WI38 (cell line): ENCODE results near the gene SPSB2.
A peak's percentile ranks its signal among the peaks of the same experiment; 100 is the strongest.

Source experiments
- H3K4me3 ChIP-seq: 2 replicates; pipeline ENCODE4 v1.5.1; 2011; ENCODE audit warnings: low read depth, mild to moderate bottlenecking, control low read depth, low read length
- CTCF ChIP-seq: IDR thresholded peaks from 2 replicates; pipeline ENCODE4 v1.5.1; 2012; ENCODE audit warnings: low read depth, mild to moderate bottlenecking, control low read depth, low read length

Gene SPSB2, protein sequence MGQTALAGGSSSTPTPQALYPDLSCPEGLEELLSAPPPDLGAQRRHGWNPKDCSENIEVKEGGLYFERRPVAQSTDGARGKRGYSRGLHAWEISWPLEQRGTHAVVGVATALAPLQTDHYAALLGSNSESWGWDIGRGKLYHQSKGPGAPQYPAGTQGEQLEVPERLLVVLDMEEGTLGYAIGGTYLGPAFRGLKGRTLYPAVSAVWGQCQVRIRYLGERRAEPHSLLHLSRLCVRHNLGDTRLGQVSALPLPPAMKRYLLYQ

DNA sequence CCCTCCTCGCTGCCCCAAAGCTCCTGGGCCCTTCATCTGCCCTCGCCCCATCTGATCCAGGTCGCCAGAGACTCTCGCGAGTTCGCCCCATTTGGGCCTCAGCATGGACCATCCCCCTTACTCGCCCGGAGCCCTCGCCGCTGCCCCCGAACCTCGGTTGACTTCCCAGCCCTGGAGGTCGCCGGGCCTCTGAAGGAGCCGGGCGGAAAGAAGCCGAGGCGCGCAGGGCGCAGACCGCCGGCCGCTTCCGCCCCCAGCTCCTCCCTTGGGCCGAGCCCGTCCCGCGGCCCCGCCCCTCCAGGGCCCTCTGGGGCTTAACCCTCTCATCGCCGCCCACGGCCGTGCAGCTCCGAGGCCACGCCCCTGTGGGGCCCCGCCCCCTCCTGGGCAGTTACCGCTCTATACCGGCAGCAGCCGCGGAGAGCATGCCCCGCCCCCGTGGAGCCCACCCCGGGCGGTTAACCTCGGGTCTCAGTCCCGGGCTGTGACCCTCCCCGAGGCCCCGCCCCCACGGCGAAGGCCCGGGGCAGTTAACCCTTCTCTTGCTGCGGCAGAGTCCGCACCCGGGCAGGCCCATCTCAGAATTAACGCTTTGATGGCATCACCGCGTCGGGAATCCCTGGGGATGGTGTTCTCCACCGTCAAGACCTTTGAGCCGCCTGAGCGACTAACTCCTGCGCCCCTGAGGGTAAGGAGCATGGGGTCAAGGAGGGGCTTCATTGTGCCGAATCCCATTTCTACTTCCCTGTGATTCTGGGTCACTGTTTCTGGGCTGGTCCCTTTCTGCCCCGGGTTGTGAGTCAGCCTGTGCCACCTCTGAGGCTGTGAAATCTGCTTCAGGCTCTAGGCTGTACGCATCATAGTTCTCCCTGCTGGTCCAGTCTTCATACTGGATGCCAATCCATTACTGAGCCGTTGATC, at the start of gene SPSB2:
TSS of gene SPSB2 (minus strand) at position 210 of the 921 bp plus-strand sequence. CDS start 402 bp downstream, outside the sequence.
- peak within 1 kb of the TSS; percentile 69 for H3K4me3 ChIP-seq
- TF ChIP-seq CTCF = no peak

GRCh38 chr12:6921996-6922946, 49.2 kb upstream of the SPSB2 start:
- H3K4me3 ChIP-seq = no peak overlapping the region
- TF ChIP-seq CTCF = no peak

DNA sequence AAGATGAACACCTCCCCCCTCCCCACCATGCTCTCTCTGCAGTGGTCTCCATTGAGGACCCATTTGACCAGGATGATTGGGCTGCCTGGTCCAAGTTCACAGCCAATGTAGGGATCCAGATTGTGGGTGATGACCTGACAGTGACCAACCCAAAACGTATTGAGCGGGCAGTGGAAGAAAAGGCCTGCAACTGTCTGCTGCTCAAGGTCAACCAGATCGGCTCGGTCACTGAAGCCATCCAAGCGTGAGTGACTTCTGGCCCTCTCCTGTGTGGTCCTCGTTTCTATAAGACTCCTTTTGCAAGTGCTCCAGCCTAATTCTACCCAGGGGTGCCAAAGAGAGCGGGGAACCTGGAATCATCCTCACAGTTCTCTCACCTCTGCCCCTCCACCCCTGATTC, 48.4 kb upstream of the SPSB2 start:
- no peak for TF ChIP-seq CTCF
- H3K4me3 ChIP-seq = no peak overlapping the region

DNA sequence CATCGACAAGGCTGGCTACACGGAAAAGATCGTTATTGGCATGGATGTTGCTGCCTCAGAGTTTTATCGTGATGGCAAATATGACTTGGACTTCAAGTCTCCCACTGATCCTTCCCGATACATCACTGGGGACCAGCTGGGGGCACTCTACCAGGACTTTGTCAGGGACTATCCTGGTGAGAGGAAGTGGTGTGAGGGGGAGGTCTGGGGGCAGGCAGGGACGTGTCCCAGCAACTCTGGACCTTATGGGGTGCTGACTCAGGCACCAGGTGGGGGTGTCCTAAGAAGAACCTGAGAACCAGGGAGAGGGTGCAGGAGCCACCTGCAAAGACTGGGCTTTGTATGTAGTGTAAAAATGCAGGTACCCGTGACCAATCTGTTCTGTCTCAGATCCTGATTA, 46.5 kb upstream of the SPSB2 start:
- no peak overlapping the region for H3K4me3 ChIP-seq
- TF ChIP-seq CTCF = no peak

- TF ChIP-seq CTCF = no peak
Measured at GRCh38 chr12:6917491-6918231, 44.6 kb upstream of the SPSB2 start.

DNA sequence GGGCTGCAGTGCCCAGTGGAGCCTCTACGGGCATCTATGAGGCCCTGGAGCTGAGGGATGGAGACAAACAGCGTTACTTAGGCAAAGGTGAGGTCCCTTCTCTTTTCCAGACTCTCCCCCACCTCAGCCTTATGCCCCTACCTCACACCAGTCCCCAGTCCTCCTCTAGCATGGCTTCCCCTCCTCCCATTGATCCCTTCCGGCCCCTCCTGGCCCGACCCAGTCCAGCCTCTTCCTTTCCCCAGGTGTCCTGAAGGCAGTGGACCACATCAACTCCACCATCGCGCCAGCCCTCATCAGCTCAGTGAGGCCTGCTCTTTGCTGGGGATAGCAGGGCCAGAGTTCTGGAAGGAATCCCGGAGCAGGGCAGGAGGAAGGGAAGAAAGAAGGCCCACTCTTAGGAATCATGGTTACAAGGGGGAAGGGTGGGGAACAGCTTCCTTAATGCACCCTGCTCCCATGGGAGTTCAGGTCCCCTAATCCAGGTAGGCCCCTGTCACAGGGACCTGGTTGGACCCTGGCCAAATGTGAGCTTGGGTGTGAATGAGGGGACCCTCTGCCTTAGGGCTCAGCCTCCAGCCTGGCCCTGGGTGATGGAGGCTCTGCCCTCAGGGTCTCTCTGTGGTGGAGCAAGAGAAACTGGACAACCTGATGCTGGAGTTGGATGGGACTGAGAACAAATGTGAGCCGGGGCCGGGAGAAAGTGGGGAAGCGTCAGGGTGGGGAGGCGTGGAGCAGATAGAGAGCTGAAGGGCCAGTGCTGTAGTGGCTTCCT, 43.5 kb upstream of the SPSB2 start:
- H3K4me3 ChIP-seq = no peak overlapping the region
- TF ChIP-seq CTCF = no peak

More at GRCh38 chr12:6917491-6918231, 44.6 kb upstream of the SPSB2 start:
- no peak overlapping the region for H3K4me3 ChIP-seq
